Cardiac muscle cell (in vitro differentiated cells and primary cell): ENCODE results near the gene TSHZ3. TPM values are rescaled to one million over a fixed set of nuclear protein-coding genes. Genes with fewer than 3 reads are reported as not detected.

ENCODE experiments used
- DNase-seq, 2 donors: peaks; one replicate each; pipeline versions ENCODE4 v3.0.0 to v3.0.0-alpha.2; 2010 to 2017; ENCODE audit warnings: low read depth in 1 of 2, low spot score in 1 of 2
- H3K27ac ChIP-seq: fragments of 200-600 bp; sonication (generic); 2 replicates; pipeline ENCODE4 v1.5.1; 2016
- H3K27me3 ChIP-seq: fragments of 200-600 bp; sonication (generic); 2 replicates; pipeline ENCODE4 v1.6.0; 2016; ENCODE audit warnings: control low read depth
- H3K36me3 ChIP-seq: fragments of 200-600 bp; sonication (generic); 2 replicates; pipeline ENCODE4 v1.5.1; 2016; ENCODE audit warnings: control low read depth
- H3K4me1 ChIP-seq: fragments of 200-600 bp; sonication (generic); 2 replicates; pipeline ENCODE4 v1.8.1; 2017; ENCODE audit warnings: low read depth, mild to moderate bottlenecking, mixed run types
- H3K4me3 ChIP-seq: fragments of 200-600 bp; sonication (generic); 2 replicates; pipeline ENCODE4 v1.5.1; 2016; ENCODE audit warnings: mild to moderate bottlenecking
- H3K9me3 ChIP-seq: fragments of 200-600 bp; sonication (generic); 2 replicates; pipeline ENCODE4 v1.5.1; 2017; ENCODE audit warnings: low read depth, mild to moderate bottlenecking, control low read depth
- CTCF ChIP-seq: IDR thresholded peaks from 2 replicates; pipeline ENCODE4 v1.5.1; 2012; ENCODE audit warnings: low read depth, mild to moderate bottlenecking, low read length
- polyA plus RNA-seq: library from polyadenylated mRNA; unstranded; fragments of >200 nt; fragmentation: Nextera tagmentation; extraction: Ambion mirVana; gene quantifications from 2 replicates; pipeline ENCODE4 v1.2.1, GENCODE V29; 2016
- total RNA-seq: library from RNA; depleted of rRNA; stranded (reverse); fragments of >200 nt; gene quantifications from 2 replicates; pipeline ENCODE4 v1.2.3, GENCODE V29; 2016

The TSHZ3 gene
- total and polyA plus RNA-seq, 2 experiments from 2014 or later: 0.57 to 1.7 TPM

- Histone ChIP-seq H3K4me3 (no peak overlapping the region), H3K27me3 (peaks cover 19% of the 10 kb centered on the region), H3K4me1 (peaks cover 16% of the 10 kb centered on the region), H3K9me3 (no peaks in the 10 kb centered on the region), H3K27ac (no peak overlapping the region), H3K36me3 (no peaks in the 10 kb centered on the region)
- no peak for TF ChIP-seq CTCF
- no peak for DNase-seq
Observed at GRCh38 chr19:31315652-31316051, 33.6 kb downstream of the TSHZ3 start.

GRCh38 chr19:31314849-31315629 lies 34.2 kb downstream of the TSHZ3 start:
- Histone ChIP-seq H3K27me3 (peaks cover 22% of the 10 kb centered on the region), H3K36me3 (no peaks in the 10 kb centered on the region), H3K4me1 (peaks cover 16% of the 10 kb centered on the region), H3K4me3 (no peak overlapping the region), H3K9me3 (no peaks in the 10 kb centered on the region), H3K27ac (no peak overlapping the region)
- peak; percentile 29 for TF ChIP-seq CTCF
- no peak for DNase-seq

- no peak for TF ChIP-seq CTCF
- Histone ChIP-seq H3K9me3 (no peaks in the 10 kb centered on the region), H3K27me3 (peaks cover 22% of the 10 kb centered on the region), H3K36me3 (no peaks in the 10 kb centered on the region), H3K4me3 (no peak overlapping the region), H3K4me1 (peaks cover 11% of the 10 kb centered on the region), H3K27ac (no peak overlapping the region)
- DNase-seq: no peak
Observed at GRCh38 chr19:31314156-31314555, 35.1 kb downstream of the TSHZ3 start.

GRCh38 chr19:31313291-31314030 lies 35.8 kb downstream of the TSHZ3 start:
- H3K27me3 ChIP-seq: peaks cover 22% of the 10 kb centered on the region
- no peak for TF ChIP-seq CTCF
- no peak for DNase-seq
- no peak overlapping the region for H3K4me3 ChIP-seq
- H3K4me1 ChIP-seq: peaks cover 5% of the 10 kb centered on the region
- no peaks in the 10 kb centered on the region for H3K36me3 ChIP-seq
- no peak overlapping the region for H3K27ac ChIP-seq
- no peaks in the 10 kb centered on the region for H3K9me3 ChIP-seq

GRCh38 chr19:31312677-31313244 lies 36.5 kb downstream of the TSHZ3 start:
- no peaks in the 10 kb centered on the region for H3K36me3 ChIP-seq
- H3K27ac ChIP-seq: no peak overlapping the region
- H3K4me3 ChIP-seq: no peak overlapping the region
- DNase-seq: no peak
- H3K9me3 ChIP-seq: no peaks in the 10 kb centered on the region
- no peak for TF ChIP-seq CTCF
- H3K4me1 ChIP-seq: no peaks in the 10 kb centered on the region
- H3K27me3 ChIP-seq: peaks cover 22% of the 10 kb centered on the region
